ENCODE measurements around the gene PHF2. TPM values are rescaled to one million over a fixed set of nuclear protein-coding genes. Genes with fewer than 3 reads are reported as not detected.

Gene PHF2
- polyA plus RNA-seq, 12 donors, result 29.8 to 41.0 (median 36.1) TPM; not detected in 1

DNA sequence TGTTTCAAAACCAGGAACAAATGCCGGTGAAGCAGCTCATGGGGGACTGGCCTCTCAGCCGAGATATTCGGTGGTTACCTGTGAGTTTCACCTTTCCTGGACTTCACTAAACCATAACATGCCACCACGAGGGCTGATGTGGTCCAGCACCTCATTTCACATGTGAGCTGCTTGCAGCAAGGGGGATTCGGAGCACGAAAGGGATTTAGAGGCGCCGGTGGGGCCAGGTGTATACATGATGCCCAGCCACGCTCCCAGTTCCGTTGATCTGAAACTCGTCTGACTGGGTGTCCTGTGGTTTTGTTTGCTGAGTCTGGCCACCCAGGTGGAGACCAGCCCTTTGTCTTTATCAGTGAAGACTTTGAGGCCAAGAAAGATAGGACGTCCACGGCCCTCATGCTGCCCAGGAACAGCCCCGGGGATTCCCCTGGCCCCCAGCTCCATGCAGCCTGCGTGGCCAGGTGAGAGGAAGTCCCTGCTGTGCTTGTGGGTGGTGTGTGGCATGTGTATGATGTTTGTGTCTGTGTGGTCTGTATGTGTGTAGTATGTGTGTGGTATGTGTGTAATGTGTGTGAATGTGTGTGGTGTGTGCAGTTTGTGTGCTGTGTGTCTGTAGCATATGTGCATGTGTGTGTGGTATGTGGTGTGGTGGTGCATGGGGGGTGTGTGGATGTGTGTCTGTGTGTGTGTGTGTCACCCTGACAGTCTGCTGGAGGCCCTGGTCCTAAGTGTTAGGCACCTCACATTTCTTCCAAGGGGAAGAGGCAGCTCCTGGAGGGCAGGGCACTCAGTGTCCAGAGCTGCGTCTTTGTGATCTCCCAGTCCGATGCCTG lies 23.4 kb downstream of the PHF2 start:
- DNase-seq, result no peak

DNA sequence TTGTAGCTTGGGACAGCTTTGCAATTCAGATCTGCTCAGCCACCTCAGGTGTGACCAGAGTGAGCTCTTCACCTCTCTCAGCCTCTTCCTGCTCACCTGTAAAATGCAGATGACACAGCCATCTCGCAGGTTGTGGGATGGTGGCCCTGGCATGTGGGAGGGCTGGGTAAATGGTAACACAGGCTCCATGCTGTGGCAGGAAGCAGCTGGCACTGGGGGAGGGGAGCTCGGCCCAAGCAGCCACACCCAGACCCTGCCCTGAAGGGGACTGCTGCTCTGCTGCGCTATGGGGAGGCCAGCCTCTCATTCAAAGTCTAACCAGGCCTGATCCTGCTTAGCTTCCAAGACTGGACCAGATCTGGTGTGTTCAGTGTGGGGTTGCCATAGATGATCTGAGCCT lies 24.1 kb downstream of the PHF2 start:
- no peak for DNase-seq

DNA sequence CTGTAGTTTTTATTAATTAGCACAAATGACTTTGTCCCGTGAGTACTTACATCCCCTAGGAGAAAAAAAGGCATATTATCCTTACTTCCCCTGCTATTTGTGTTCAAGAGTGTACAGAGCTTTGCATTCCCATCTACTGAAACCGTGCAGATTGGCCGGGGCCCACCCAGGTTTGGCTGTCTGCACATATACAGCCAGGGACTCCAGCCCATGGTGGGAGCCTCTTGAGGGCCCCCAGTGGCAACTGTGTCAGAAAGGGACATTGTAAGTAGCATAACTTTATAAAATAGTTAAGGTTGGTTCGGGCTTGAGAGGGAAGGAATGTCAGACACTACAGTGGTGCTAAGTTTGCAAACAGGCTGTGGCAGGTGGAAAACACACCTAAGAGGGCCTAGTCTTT lies 24.7 kb downstream of the PHF2 start:
- no peak for DNase-seq

DNA sequence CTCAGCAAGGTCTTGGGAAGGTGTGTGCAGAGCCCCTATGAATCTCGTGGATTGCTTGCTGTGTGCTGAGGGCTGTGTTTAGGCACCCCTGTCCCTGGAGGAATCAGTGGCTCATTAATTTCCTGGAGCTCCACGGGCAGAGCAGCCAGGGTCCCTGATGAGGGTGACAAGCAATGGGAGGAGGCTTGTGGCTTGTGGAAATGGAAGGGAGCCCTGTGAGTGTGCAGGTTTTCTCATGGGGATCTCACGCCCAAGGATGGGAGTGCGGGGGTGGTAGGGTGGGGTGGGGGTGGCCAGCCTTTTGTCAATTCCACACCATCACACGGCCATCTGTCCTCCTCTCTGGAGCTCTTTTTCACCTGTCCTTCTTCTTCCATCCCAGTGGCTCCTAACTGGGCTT lies 25.3 kb downstream of the PHF2 start:
- DNase-seq, result no peak

DNA sequence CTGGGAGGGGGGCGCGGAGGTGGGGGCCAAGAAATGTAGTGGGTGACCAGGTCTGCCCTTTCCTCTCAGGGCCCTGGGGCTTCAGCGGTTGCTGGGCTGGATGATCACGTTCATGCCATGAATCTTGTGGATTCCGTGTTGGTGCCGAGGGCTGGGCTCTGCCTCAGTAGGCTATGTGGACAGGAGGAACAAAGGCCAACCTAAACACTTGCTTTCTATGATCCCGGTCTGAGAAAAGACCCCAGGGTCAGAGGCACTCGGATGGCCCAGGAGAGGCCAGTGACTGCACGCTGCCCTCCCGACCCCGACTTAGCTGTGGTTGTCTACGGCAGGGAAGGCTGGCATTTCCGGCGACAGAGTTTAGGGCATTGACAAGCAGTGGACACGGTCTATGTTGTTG lies 26.6 kb downstream of the PHF2 start:
- no peak for DNase-seq

DNA sequence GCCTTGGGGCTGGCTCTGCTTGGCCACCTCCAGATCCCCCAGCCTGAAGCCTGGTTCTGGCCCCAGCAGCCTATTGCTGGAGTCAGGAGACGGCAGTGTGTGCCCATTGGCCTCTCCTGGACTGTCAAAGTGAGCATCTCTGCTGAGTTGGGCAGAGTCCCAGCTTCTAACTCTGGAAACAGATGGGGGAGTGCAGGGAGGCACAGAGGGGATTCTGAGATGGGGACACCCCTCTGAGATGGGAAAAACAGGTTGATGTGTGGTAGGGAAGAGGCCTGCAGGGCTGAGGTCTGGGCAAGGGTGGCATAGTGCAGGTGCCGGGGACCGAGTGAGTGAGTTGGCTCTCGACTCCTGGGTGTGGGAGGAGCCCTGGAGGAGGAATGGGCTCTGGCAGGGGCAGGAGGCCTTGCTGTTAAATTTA lies 27.5 kb downstream of the PHF2 start:
- DNase-seq, result no peak

DNA sequence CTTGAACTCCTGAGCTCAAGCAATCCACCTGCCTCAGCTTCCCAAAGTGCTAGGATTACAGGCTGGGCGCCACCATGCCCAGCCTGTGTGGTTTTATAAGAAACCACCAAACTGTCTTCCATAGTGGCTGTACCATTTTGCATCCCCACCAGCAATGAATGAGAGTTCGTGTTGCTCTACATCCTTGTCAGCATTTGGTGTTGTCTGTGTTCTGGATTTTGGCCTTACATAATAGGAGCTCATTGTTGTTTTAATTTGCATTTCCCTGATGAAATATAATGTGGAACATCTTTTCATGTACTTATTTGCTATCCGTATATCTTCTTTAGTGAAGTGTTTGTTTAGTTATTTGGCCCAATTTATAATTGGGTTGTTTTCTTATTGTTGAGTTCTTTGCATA lies 29.8 kb downstream of the PHF2 start:
- no peak for DNase-seq

DNA sequence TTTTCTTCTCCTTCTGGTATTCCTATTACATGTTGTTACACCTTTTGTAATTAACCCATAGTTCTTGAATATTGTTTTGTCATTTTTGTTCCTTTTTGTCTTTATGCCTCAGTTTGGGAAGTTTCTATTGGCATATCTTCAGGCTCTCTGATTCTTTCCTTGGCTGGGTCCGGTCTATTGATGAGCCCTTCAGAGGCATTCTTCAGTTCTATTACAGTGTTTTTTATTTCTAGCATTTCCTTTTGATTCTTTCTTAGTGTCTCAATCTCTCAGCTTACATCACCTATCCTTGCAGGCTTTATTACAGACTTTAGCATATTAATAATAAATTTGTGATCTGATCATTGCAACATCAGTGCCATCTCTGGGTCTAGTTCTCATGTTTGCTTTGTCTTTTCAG lies 33.8 kb downstream of the PHF2 start:
- no peak for DNase-seq

DNA sequence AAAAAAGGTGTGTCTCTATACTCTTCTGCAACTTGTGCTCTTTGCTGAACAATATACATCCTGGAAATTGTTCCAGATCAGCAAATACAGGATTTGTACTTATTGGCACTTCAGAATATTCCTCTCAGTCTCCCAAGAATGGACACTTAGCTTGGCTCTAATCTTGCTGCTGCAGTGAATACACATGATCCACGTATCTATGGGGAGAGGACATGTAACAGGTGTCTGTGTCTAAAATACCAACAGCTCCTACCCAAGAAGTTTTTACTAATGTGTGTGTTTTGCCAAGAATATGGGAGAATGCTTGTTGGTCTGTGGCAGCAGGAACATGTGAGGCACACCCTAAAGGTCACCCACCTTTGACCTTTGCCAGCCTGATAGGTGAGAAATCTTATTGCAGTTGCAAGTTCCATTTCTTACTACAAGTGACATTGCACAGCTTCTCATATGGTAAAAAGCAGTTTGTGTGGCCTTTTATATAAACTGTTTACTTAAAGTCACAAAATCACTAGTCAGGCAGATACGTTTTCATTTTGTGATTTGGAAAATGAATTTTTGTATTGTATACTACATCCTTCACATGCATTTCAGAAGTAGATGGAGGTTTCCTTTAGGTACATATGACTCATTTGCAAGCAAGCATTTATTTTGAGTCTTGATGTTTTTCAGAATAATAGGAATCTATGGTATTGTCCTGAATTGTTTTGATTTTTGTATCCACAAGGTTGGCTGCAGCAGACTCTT lies 35.8 kb downstream of the PHF2 start:
- DNase-seq, result no peak

DNA sequence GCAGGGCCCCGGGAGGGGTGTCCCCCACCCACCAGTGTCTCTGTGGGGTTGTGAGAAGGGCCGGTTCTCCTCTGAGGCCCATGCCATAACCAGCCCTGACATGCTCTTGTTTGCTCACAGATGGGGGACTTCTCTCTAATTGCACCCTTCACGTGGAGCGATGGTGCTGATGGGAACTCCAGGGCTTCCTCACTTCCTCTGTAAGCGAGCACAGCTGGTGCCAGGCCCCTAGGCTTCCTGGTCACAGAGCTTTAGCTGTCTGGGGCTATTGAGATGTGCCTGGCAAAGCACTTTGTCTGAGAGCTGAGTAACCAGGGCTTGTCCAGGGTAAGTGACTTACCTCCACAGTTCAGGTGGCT lies 36.4 kb downstream of the PHF2 start:
- no peak for DNase-seq

DNA sequence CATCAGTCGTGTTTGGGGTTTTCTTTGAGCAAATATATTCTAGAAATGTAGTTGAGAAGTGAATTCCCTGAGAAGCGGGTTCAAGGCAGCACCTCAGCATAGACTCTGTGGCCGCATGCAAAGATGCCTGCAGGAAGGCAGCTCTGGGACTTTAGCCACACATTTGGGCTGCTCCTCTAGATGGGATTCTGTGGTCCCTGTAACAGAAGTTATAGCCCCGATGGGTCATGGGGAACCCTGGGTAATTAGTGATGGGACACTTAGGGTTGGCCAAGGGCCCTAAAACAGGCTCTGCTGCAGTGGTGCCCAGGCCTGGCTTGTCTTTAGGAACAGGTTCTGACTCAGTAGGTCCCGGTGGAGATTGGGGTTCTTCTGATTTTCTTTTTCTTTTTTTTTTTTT lies 36.8 kb downstream of the PHF2 start:
- DNase-seq, result no peak

DNA sequence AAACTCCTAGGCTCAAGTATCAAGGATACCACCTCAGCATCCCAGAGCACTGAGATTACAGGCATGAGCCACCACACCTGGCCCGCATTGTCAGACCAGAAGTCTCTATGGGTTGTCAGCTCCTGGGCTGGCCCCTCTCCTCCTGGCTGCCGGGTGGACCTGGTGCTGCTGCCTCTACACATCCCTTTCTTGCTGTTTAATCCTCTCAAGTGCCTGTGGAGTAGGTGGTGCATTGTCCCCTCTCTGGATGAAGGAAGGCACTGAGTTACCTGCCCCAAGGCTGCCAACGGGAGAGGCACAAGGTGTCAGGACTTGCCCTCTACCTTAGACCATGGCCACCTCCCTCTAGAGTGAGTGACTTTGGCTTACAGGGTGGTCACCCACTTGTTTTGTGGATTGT lies 37.4 kb downstream of the PHF2 start:
- no peak for DNase-seq

DNA sequence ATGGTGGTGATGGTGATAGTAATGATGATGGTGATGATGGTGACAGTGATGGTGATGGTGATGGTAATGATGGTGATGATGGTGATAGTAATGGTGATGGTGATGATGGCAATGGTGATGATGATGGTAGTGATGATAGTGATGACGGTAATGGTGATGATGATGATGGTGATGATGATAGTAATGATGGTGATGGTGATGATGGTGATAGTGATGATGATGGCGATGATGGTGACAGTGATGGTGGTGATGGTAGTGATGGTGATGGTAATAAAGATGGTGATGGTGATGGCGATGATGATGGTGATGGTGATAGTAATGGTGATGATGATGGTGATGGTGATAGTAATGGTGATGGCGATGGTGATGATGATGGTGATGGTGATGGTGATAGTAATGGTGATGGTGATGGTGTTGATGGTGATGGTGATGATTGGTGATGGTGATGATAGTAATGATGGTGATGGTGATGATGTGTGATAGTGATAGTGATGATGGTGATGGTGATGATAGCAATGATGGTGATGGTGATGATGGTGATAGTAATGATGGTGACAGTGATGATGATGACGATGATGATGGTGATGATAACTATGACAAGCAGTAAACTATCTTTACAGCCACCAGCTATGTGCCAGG lies 38.6 kb downstream of the PHF2 start:
- DNase-seq, result no peak

DNA sequence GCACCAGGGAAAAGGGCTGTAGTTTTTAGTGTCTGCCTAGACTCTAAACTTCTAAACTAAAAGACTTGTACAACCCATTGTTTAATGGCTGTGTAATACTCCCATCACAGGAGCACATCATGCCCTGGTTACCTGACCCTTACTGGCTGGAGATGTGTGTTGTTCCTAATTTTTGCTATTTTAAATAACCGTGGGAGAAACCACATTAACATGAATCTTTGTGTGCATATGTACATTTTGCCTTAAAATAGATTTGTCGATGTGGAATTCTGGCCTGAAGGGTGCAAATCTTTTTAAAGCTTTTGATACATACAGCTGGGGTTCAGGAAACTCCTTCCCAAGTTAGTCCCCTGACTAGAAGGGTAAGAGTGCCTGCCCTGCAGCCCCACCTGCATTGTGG lies 39.7 kb downstream of the PHF2 start:
- no peak for DNase-seq

DNA sequence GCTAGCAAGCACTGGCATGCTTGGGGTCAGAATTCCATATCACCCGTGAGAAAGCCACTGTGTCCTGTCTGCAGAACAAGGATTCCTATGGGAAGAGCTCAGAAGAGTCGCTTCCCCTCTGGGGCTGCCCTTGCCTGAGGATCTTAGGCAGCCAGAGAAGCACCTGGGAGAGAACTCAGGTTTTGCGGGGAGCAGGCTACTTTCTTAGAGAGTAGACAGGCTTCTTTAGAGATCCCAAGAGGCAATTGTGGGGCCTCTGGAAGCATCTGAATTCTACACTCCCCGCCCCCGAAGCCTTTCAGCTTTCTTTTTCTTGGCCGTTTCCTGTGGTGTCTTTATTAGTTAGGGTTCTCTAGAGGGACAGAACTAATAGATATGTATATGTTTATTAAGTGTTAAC lies 40.9 kb downstream of the PHF2 start:
- no peak for DNase-seq

DNA sequence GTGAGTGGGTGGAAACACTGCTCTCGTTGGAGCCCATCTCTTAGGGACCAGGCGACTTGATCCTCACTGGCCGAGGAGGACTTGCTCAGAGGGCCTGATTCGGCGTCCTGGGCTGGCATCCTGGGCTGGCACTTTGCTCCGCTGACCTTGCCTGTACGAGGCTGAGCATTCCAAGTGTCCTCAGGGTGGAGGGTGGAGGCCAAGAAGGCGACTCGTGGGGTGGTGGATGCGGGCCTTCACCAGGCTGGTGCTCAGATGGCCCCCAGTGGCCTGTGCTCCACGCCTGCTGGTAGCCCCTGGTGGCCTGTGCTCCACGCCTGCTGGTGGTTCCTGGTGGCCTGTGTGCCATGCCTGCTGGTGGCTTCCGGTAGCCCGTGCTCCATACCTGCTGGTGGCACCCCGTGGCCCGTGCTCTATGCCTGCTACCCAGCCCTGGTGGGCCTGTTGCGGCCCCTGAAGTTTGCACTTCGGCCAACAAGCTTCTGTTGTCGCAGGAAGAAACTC lies 42.9 kb downstream of the PHF2 start:
- no peak for DNase-seq

DNA sequence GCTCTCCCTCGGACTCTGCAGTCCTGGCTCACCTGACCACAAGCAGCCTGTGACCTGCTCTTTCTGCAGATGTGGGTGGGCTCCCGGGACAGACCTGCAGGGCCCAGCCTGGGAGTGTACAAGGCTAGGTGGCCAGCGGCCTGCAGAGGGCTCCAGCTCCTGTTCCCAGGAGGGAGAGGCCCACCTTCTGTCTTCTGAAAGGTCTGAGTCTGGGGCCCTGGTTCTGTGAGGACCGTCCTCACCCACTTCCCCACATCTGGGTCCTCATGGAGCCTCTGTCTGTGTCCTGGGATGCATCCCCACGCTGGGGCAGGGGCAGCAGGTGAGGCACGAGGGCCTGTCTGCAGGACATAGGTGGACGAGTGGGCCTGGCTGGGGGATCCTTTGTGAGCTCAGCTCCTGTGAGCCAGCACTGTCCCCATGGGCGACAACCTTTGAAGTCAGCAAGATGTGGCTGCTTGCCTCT lies 43.7 kb downstream of the PHF2 start:
- no peak for DNase-seq

DNA sequence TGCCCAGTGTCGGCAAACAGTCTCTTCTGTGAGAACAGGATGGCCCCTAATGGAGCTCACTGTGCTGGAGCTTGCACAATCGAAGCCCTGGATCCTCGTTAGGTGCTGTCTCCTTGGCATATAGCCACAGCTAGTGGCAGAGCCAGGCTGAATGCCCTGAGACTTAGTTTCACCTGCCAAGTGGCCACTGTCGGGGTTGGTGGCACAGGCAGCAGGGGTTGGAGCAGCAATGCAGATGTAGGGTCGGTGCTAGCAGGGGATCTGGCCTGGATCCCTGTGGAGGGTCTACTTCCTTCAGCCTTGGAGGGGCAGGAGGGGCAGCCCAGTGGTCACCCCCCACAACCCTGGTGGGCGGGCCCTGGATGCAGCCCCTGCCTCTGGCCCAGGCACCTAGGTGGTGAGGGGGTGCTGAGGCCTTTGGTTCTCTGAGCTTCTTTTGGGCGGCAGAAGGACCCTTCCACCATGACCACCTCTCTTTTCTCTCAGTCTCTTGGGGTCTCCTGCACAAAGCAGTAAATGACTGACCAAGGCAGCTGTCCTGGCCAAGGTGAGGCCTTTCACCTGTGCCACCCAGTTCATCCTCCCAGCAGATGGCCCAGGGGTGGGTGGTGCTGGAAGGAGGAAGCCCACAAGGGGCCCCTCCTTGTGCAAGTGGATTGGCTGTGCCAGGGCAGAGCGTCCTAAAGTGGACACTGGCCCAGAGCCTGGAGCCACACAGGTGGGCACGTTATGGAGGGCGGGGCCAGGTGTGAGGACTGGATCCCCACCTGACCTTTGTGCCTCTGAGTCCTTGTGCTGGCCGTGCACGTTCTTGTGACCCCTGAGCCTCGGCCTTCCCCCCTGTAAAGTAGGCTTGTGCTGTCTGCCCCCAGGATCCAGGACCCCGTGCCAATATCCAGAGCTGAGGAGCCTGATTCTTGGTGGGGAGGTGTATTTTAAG lies 44.8 kb downstream of the PHF2 start:
- no peak for DNase-seq

DNA sequence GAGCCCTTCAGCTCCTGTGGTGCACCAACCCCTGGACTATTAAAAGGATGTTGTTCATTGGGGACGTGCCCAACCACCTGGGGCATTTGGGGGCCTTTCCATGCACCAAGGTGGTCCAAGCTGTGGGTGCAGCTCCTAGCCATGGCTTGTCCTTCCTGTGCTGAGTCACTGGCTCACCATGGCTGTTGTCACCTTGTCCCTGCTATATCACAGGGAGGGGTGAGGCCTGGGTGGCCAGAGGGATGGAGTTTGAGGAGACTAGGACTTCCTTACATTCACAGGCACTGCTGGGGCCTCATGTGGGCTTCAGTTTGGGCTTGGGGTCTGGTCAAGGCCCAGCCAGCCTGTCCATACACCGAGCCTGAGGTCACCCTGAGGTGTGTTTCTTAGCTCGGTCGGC lies 45.5 kb downstream of the PHF2 start:
- no peak for DNase-seq

DNA sequence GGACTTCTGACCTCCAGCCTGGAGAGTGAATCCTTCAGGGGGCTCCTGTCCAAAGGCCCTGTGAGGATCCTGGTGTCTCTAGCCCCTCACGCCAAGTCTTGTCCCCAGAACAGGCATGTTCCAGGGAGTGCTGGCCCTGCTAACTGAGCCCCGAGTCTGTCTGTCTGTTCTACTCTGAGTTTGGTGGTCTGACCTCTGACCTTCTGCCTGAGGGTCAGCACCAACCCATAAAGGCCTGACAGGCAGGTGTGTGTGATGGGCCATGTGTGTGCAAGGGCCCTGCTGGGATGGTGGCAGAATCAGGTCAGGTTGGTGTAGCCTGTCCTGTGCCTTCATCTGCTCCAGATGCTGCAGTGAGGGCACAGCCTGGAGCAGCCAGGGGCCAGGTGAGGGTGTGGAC lies 46.3 kb downstream of the PHF2 start:
- no peak for DNase-seq

DNA sequence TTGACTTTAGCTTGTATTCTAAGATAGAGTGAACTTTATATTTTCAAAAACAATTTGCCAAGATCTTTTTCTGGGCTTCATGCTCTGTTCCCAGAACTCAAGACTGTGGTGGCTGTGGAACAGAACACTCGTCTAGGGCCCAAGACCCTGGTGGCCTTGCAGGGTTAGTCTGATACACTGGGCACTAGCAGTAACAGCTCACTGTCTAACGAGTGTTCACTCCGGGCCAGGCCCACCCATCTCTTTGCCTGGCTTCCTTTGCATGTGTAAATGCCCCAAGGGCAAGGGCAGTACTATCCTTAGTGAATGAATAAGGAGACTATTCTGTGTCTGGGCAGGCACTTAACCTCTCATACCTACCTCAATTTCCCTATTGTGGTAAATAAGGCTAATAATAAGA lies 47.4 kb downstream of the PHF2 start:
- no peak for DNase-seq

DNA sequence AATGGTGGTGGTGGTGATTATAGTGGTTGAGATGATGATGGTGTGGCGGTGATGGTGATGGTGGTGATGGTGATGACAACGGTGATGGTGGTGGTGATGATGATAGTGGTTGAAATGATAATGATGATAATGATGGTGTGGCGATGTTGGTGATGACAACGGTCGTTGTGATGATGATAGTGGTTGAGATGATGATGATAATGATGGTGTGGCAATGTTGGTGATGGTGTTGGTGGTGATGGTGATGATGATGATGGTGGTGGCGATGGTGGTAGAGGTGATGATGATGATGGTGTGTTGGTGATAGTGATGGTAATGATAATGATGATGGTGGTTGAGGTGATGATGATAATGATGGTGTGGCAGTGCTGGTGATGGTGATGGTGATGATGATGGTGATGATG lies 48.0 kb downstream of the PHF2 start:
- no peak for DNase-seq

Data from muscle of arm (tissue), 12 donors.